IPS DF 4.7 (cell line): Measurements from ENCODE around the gene ZNF574.
"Not testable (repeated sequence)": the region's sequence is repeated elsewhere in the genome, so short reads cannot be mapped to it uniquely, and the experiment has no call there.

Source experiments
- DNase-seq: peaks from one replicate; pipeline ENCODE4 v3.0.0-alpha.2; 2013; ENCODE audit warnings: low spot score; ENCODE audit errors: extremely low read depth

ZNF574 gene

DNA sequence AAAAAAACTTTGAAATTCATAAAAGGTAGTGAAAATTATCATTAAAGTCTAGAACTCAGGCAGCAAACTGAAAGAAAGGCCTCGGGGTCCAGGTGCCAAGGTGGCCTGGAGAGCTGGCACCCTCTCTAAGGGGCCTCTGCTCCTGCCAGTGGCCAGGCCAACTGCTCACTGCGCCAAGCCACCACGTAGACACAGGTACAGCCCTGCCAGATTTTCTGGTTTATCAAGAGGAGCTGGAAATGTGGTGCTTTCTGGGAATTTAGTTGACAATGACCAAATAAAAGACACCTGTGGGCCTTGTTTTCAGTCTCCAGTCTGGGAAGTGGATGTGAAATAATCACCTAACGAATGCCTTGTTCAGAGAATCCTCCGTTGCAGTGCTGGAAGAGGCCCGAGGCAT, 22.8 kb downstream of the ZNF574 start:
- no peak for DNase-seq

DNA sequence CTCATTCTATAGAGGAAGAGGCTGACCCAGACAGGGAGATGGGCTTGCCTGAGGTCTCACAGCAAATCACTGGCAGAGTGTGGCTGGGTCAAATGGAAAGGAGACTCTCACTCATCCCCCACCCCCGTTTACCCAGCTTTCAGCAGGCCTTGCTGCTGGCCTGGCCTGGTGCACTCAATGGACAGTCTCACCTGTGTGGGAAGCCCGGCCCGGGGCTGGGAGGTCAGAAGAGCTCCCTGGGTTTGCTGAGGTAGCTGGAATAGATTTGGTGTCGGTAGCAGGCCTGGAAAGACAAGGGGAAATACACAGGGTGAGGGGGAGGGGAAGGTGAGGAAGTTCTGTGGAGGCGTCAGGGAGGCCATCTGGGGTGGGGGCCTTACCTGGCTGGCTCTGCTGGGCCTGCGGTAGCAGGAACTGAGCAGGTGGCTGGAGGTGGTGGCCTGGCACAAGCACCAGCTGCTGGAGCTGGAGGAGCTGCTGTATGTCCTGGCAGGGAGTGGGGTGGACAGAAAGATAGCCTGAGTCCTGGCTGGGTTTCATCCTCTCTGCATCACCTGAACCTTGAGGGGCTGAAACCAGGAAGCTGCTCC, 23.5 kb downstream of the ZNF574 start:
- DNase-seq, result no peak

DNA sequence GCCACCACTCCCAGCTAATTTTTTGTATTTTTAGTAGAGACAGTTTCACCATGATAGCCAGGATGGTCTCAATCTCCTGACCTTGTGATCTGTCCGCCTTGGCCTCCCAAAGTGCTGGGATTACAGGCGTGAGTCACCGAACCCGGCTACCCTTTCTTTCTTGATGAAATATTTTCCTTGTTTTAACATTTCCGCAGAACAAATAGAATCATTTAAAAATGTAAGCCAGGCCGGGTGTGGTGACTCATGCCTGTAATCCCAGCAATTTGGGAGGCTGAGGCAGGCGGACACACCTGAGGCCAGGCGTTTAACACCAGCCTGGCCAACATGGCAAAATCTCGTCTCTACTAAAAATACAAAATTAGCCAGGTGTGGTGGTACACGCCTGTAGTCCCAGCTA, 24.3 kb downstream of the ZNF574 start:
- not testable (repeated sequence) for DNase-seq

GRCh38 chr19:42102877-42103276, 26.9 kb downstream of the ZNF574 start:
- DNase-seq, result no peak

- no peak for DNase-seq
Observed at GRCh38 chr19:42105368-42105767, 29.4 kb downstream of the ZNF574 start.

GRCh38 chr19:42108527-42109389, 32.8 kb downstream of the ZNF574 start:
- no peak for DNase-seq

GRCh38 chr19:42109896-42110295, 33.9 kb downstream of the ZNF574 start:
- no peak for DNase-seq

- no peak for DNase-seq
Observed at GRCh38 chr19:42110658-42111057, 34.7 kb downstream of the ZNF574 start.

DNA sequence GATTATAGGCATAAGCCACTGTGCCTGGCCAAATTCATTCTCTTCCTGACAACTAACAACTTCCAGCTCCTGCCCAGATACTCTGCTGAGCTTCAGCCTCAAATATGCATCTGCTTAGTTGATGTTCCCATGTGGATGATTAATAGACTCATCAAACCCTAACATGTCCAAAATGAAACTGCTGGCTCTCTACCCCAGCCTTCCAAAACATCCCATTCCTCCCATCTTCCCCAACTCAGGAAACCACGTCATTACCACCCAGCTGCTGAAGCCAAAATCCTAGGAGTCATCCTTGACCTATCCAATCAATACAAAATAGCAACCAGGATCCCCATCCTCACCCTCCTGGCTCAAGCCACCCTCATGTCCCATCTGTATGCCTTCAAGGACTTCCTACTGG, 35.4 kb downstream of the ZNF574 start:
- no peak for DNase-seq

- no peak for DNase-seq
Observed at GRCh38 chr19:42111811-42112210, 35.8 kb downstream of the ZNF574 start.

DNA sequence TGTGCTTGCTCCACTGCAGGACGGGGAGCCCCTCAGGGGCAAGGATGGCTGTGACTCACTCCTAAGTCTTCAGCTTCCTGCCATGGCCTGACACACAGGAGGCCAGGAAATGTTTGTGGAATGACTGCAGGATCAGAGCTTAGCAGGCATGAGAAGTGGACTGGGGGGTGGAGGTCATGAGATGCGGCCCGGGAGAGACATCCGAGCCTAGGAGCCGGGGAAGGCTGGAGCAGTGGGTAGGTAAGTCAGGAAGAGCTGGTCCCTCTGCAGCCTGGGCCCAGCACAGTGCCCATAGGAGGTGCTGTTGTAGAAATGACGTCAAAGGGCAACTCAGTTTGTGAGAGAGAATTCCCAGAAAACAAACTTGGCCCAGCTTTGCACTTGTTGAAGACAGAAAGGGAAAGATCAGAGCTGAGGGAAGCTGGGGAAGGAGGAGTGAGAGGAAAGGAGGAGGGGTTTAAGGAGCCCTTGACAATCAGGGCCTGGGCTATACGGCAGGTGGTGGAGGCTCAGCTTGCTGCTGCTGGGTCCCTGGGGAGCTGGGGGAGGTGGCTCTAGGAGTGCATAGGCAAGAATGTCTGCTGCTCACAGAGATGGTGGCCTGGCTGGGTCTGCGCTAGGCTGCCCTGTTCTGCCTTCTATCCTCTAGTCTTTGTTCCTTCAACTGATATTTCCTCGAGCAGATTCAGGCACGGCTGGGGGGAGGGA, 37.8 kb downstream of the ZNF574 start:
- DNase-seq, result no peak

GRCh38 chr19:42114412-42114811, 38.4 kb downstream of the ZNF574 start:
- no peak for DNase-seq

DNA sequence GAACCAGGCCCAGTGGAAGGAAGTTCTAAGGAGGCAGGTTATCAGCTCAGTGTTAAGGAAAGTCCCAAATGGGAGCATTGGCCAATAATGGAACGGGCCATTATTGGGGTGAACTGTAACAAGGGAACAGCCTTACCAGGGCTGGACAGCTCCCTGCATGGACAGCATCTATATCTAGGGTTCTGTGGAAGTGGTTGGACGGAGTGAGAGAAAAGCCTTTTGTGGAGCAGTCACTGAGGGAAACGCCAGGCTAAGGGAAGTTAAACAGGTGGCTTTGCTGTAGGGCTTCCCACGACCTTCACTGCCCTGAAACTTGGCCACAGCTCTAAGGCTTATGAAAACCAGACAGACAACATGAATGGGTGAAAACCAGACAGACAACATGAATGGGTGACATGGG, 39.3 kb downstream of the ZNF574 start:
- no peak for DNase-seq

DNA sequence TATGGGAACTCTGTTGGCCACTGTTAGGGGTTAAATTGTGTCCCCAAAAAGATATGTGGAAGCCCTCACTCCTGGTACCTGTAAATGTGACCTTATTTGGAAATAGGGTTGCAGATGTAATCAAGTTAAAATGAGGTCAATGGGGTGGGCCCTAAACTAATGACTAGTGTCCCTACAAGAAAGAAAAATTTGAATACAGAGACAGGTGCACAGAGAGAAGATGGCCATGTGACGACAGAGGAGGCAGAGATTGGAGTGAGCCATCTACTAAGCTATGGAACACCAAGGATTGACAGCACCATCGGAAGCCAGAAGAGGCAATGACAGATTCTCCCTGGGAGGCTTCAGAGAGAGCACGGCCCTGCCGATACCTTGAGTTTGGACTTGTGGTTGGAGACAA, 39.7 kb downstream of the ZNF574 start:
- no peak for DNase-seq

DNA sequence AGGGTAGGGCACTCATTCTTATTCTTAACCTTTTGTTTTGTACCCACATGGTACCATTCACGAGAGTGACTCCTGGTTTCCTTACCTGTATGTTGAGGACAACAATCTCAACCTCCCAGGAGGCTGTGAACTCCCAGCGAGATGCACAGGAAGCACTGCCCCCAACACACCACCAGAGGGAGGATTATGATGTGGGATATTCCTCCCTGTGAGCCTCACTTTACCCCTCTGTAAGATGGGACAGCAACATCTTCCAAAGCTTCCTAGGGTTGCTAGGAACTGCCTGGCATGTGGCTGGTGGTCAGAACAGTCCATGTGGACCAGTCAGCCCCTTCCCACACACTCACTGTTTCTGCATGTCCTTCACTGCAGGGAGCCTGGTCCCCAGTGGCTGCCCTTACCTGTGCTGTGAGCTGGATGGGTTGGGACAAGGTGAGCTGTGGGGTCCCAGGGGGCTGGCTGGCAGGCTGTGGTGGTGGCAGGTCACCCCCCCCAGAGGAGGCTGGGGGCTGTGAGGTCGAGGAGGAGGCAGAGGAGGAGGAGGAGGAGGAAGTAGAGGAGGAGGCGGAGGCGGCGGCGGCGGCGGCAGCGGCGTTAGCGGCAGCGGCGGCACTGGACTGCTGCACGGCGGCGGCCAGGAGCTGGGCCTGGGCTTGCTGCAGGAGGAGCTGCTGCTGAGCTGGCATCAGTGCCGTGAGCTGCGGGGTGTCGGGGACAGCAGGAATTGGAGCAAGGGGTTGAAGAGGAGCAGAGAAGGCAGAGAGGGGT, 40.5 kb downstream of the ZNF574 start:
- DNase-seq, result no peak

GRCh38 chr19:42117076-42117475, 41.1 kb downstream of the ZNF574 start:
- DNase-seq, result no peak

DNA sequence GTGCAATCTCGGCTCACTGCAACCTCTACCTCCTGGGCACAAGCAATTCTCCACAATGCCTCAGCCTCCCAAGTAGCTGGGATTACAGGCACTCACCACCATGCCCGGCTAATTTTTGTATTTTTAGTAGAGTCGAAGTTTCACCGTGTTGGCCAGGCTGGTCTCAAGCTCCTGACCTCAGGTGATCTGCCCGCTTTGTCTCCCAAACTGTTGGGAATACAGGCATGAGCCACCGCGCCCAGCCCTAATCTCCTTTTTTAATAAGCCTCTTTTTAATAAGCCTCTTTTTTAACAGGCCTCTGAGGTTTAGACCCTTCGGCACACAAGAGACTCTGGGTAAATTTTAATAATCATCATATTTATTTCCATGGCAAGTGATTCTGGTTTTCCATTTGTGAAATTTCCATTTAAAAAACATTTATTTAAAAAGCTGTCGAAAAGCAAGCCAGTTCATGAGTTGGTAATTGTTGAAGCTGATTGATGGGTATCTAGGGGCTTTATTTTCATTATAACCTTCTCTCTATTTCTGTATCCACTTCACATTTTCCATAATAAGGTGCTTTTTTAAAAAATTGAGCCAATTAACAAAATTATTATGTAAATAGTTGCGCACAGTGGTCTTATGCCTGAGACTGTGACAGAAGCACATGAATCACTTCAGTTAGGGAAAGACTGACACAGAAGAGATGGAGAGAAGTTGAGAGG, 44.5 kb downstream of the ZNF574 start:
- DNase-seq, result no peak

GRCh38 chr19:42121036-42121621, 45.2 kb downstream of the ZNF574 start:
- DNase-seq, result no peak

GRCh38 chr19:42121656-42122069, 45.7 kb downstream of the ZNF574 start:
- no peak for DNase-seq
